Peyer's patch (tissue), 4 donors: ENCODE results near the gene PRIM1.

ENCODE experiments used
- POLR2A ChIP-seq, 2 donors: fragments of 450-650 bp; IDR thresholded peaks; one replicate each; pipeline ENCODE4 v1.5.1; 2017; ENCODE audit warnings: antibody characterized with exemption in 2 of 2, mild to moderate bottlenecking in 2 of 2, moderate library complexity in 2 of 2
- TF ChIP-seq, protein P1 (sequence below), 6 experiments: fragments of 450-650 bp in 4 of 6; fragments of 200-600 bp in 2 of 6; sonication (generic) in 1 of 6; IDR thresholded peaks; one replicate each; pipeline ENCODE4 v1.5.1; 2017 to 2019; ENCODE audit warnings: antibody characterized with exemption in 6 of 6, mild to moderate bottlenecking in 3 of 6, moderate library complexity in 1 of 6

DNA sequence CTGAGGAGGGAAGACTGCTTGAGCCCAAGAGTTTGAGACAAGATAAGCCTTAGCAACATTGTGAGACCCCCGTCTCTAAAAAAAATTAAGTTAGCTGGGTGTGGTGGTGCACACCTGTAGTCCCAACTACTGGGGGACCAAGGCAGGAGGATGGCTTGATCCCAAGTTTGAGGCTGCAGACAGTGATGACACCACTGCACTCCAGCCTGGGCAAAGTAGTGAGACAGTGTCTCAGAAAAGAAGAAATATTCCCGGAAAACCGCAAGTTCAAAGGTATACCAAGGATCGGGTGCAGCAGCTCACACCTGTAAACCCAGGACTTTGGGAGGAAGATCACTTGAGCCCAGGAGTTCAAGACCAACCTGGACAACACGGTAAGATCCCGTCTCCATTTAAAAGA, 69.8 kb downstream of the PRIM1 start:
- TF ChIP-seq, protein P1, sequence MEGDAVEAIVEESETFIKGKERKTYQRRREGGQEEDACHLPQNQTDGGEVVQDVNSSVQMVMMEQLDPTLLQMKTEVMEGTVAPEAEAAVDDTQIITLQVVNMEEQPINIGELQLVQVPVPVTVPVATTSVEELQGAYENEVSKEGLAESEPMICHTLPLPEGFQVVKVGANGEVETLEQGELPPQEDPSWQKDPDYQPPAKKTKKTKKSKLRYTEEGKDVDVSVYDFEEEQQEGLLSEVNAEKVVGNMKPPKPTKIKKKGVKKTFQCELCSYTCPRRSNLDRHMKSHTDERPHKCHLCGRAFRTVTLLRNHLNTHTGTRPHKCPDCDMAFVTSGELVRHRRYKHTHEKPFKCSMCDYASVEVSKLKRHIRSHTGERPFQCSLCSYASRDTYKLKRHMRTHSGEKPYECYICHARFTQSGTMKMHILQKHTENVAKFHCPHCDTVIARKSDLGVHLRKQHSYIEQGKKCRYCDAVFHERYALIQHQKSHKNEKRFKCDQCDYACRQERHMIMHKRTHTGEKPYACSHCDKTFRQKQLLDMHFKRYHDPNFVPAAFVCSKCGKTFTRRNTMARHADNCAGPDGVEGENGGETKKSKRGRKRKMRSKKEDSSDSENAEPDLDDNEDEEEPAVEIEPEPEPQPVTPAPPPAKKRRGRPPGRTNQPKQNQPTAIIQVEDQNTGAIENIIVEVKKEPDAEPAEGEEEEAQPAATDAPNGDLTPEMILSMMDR (IDR thresholded peaks at IDR 0.05) = no peak
- no peak for TF ChIP-seq POLR2A (IDR thresholded peaks at IDR 0.05)
